Measurements from ENCODE around the gene HOXC9. TPM values are rescaled to one million over a fixed set of nuclear protein-coding genes. Genes with fewer than 3 reads are reported as not detected.
A peak's percentile ranks its signal among the peaks of the same experiment; 100 is the strongest.

Gene HOXC9
- total and polyA plus RNA-seq, 7 donors = 6.4 to 31.1 (median 11.3) TPM

- no peak for TF ChIP-seq CTCF (IDR thresholded peaks at IDR 0.05)
- Histone ChIP-seq H3K27me3 (ENCODE audit: insufficient read depth in 3 of 3, low read length in 2 of 3) (peaks cover 0 to 6% (median 1%) of the 10 kb centered on the region in 3 donors), H3K27ac (peak overlapping the region; percentile 99), H3K9me3 (no peaks in the 10 kb centered on the region), H3K4me3 (peak overlapping the region; percentile 77), H3K4me1 (peaks cover 59% of the 10 kb centered on the region), H3K36me3 (ENCODE audit: insufficient read depth in 1 of 2, low read depth in 1 of 2) (no peaks in the 10 kb centered on the region)
- DNase-seq (peak in 1 of 2 donors; percentile 74), ATAC-seq (peak; percentile 67 to 76 (median 70))
- intact Hi-C loops (cut with DNase I) = loop anchor here (1.0 to 2.0 kb wide), 3 partner anchors 13 to 44 kb away; no protein-coding TSS in a partner anchor
- 4 to 6% (median 4%) methylated on average over 10 of the region's 10 CpGs for WGBS, 3 donors
These were observed 20.1 kb downstream of the HOXC9 start for GRCh38 chr12:54019924-54020590.

- intact Hi-C loops (cut with DNase I) = loop anchor here (1.0 to 2.0 kb wide), 3 partner anchors 14 to 44 kb away; no protein-coding TSS in a partner anchor
- ATAC-seq (no peak), DNase-seq (peak in 1 of 2 donors; percentile 56)
- Histone ChIP-seq H3K4me1 (peaks cover 58% of the 10 kb centered on the region), H3K9me3 (no peaks in the 10 kb centered on the region), H3K36me3 (ENCODE audit: insufficient read depth in 1 of 2, low read depth in 1 of 2) (no peaks in the 10 kb centered on the region), H3K4me3 (peak overlapping the region; percentile 77), H3K27ac (peak overlapping the region; percentile 99), H3K27me3 (ENCODE audit: insufficient read depth in 3 of 3, low read length in 2 of 3) (peaks cover 0 to under 1% (median 0%) of the 10 kb centered on the region in 3 donors)
- no peak for TF ChIP-seq CTCF (IDR thresholded peaks at IDR 0.05)
- 12 to 14% (median 13%) methylated on average over 23 of the region's 23 CpGs for WGBS, 3 donors
These were observed 20.8 kb downstream of the HOXC9 start for GRCh38 chr12:54020591-54021405.

GRCh38 chr12:54021432-54022013, 21.6 kb downstream of the HOXC9 start:
- Histone ChIP-seq H3K4me1 (peaks cover 51% of the 10 kb centered on the region), H3K27me3 (ENCODE audit: insufficient read depth in 3 of 3, low read length in 2 of 3) (no peaks in the 10 kb centered on the region), H3K4me3 (peak overlapping the region; percentile 77), H3K9me3 (no peaks in the 10 kb centered on the region), H3K36me3 (ENCODE audit: insufficient read depth in 1 of 2, low read depth in 1 of 2) (no peaks in the 10 kb centered on the region), H3K27ac (peak overlapping the region; percentile 99)
- peak; percentile 13 to 45 (median 29) for ATAC-seq
- peak; percentile 43 for TF ChIP-seq CTCF (IDR thresholded peaks at IDR 0.05)
- 6 to 8% (median 7%) methylated on average over 16 of the region's 16 CpGs for WGBS, 3 donors
- intact Hi-C loops (cut with DNase I) = loop anchor here in 1 of 2 donors (2.0 kb wide), 1 partner anchor 15 kb away; no protein-coding TSS in a partner anchor
- DNase-seq = peak; percentile 57 to 85

- H3K27ac ChIP-seq = peak overlapping the region; percentile 99
- ATAC-seq = no peak
- H3K4me3 ChIP-seq = peak overlapping the region; percentile 77
- DNase-seq = peak in 1 of 2 donors; percentile 19
- no peaks in the 10 kb centered on the region for H3K27me3 ChIP-seq (ENCODE audit: insufficient read depth in 3 of 3, low read length in 2 of 3)
- no peaks in the 10 kb centered on the region for H3K9me3 ChIP-seq
- no peak for TF ChIP-seq CTCF (IDR thresholded peaks at IDR 0.05)
- H3K36me3 ChIP-seq (ENCODE audit: insufficient read depth in 1 of 2, low read depth in 1 of 2) = no peaks in the 10 kb centered on the region
- intact Hi-C loops (cut with DNase I) = no loop called here
- H3K4me1 ChIP-seq = peaks cover 58% of the 10 kb centered on the region
- 24 to 40% (median 25%) methylated on average over 8 of the region's 8 CpGs for WGBS, 3 donors
These were observed 23.3 kb downstream of the HOXC9 start for GRCh38 chr12:54022960-54023884.

Measured in psoas muscle (tissue), 8 donors.